H1 (cell line): Measurements from ENCODE around the gene KDM1A. TPM values are rescaled to one million over a fixed set of nuclear protein-coding genes. Genes with fewer than 3 reads are reported as not detected.

Source experiments
- POLR2AphosphoS5 ChIP-seq: IDR thresholded peaks from 2 replicates; pipeline ENCODE4 v1.6.1; 2011; ENCODE audit warnings: low read depth, low read length
- TBP ChIP-seq: IDR thresholded peaks from 2 replicates; pipeline ENCODE4 v1.6.1; 2011; ENCODE audit warnings: low read depth, low read length, improper control_type of control experiment
- polyA plus RNA-seq, 7 experiments: library from polyadenylated mRNA; depleted of rRNA in 3 of 7; stranded (reverse) in 5 of 7; unstranded in 2 of 7; fragments of >200 nt in 5 of 7; fragments of 200-250 nt in 2 of 7; gene quantifications; 1 replicate in 5 of 7; 2 replicates in 1 of 7; 4 replicates in 1 of 7; pipeline versions ENCODE4 v1.2.1 to v1.2.3, GENCODE V29; 2011 to 2013; ENCODE audit warnings: missing spikeins in 2 of 7, mixed read lengths in 2 of 7
- total RNA-seq: library from RNA; stranded (reverse); fragmentation: NEBNext Ultra II Directional; extraction: Animal tissue kit (Norgen Biotek cat#: 25700); gene quantifications from 2 replicates; pipeline ENCODE4 v1.2.1, GENCODE V29; 2021
- TF ChIP-seq, protein P1 (sequence below): IDR thresholded peaks from 2 replicates; pipeline ENCODE4 v1.6.1; 2012; ENCODE audit warnings: low read length, inconsistent platforms

KDM1A gene
- total and polyA plus RNA-seq, 2 of the 8 experiments (the other 6 are each of a cell fraction or from before 2014, with no cell fraction given) = 216 to 275 TPM

DNA sequence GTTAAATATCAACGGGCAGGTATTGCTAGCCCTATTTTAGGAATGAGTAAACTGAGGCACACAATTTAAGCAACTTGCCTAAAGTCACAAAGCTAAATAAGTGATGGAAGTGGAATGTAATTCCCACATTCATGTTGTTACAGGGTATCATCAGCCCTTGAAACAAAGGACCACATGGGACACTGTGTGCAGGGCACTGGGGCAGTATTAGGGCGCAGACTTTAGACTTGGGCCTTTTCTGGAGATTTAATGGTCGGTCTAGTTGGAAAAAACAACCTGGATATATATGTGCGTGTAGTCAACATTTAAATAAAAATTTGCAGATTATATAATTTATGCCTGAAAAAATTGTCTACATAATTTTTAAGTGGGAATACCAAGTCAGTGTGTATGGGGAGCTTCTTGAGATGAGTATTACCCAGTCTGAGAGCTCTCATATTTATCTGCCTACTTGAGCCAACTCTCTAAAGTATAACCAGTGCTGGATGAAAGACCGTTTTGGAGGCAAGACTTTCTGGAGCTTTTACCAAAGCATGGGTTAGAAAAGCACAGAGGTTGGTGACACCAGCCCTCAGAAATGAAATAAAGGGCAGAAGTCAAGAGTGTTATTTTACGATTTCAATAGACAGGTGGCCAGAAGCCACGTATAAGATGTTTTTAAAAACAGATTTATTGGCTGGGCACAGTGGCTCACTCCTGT lies 1.6 kb downstream of the KDM1A start (continued):
- TF ChIP-seq POLR2AphosphoS5 = peak; percentile 49; the same call in 1 of the 2 replicates
- TF ChIP-seq, protein P1, sequence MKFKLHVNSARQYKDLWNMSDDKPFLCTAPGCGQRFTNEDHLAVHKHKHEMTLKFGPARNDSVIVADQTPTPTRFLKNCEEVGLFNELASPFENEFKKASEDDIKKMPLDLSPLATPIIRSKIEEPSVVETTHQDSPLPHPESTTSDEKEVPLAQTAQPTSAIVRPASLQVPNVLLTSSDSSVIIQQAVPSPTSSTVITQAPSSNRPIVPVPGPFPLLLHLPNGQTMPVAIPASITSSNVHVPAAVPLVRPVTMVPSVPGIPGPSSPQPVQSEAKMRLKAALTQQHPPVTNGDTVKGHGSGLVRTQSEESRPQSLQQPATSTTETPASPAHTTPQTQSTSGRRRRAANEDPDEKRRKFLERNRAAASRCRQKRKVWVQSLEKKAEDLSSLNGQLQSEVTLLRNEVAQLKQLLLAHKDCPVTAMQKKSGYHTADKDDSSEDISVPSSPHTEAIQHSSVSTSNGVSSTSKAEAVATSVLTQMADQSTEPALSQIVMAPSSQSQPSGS = no peak
- TF ChIP-seq TBP = no peak
- TF ChIP-seq, all 59 proteins: peak for 3
